Adrenal gland (tissue), 12 donors: Measurements from ENCODE around the gene WDR59. TPM values are rescaled to one million over a fixed set of nuclear protein-coding genes. Genes with fewer than 3 reads are reported as not detected.

Source experiments
- DNase-seq, 7 donors: peaks; one replicate each; pipeline ENCODE4 v3.0.0-alpha.2; 2019 to 2020
- H3K27ac ChIP-seq, 5 donors: fragments of 200-600 bp; sonication (generic) in 4 of 5; 1 replicate in 3 of 5; 2 replicates in 2 of 5; pipeline versions ENCODE4 v1.5.1 to v1.8.0; 2016 to 2020; ENCODE audit warnings: mild to moderate bottlenecking in 1 of 5
- H3K27me3 ChIP-seq: fragments of 200-600 bp; 2 replicates; pipeline ENCODE4 v1.8.0; 2021
- H3K36me3 ChIP-seq, 2 donors: fragments of 200-600 bp; replicated peaks in 1 of 2; 1 replicate in 1 of 2; 2 replicates in 1 of 2; pipeline versions ENCODE4 v1.5.1 to v1.8.0; 2018 to 2022
- H3K4me1 ChIP-seq, 2 donors: fragments of 200-600 bp; replicated peaks in 1 of 2; 1 replicate in 1 of 2; 2 replicates in 1 of 2; pipeline versions ENCODE4 v1.5.1 to v1.8.0; 2018 to 2021
- H3K4me3 ChIP-seq, 4 donors: fragments of 200-600 bp; sonication (generic) in 3 of 4; one replicate each; pipeline ENCODE4 v1.5.1; 2016 to 2018
- H3K9me3 ChIP-seq, 3 donors: fragments of 200-600 bp; sonication (generic) in 1 of 3; replicated peaks in 1 of 3; 1 replicate in 2 of 3; 2 replicates in 1 of 3; pipeline versions ENCODE4 v1.5.1 to v1.8.0; 2016 to 2021
- POLR2A ChIP-seq, 2 donors: fragments of 450-650 bp; IDR thresholded peaks; one replicate each; pipeline ENCODE4 v1.6.1; 2017; ENCODE audit warnings: antibody characterized with exemption in 2 of 2, mild to moderate bottlenecking in 2 of 2, moderate library complexity in 1 of 2
- WGBS, 4 donors: extraction: QIAGEN DNeasy Blood & Tissue Kit in 2 of 4; methylation state at CpG; one replicate each; pipeline versions ENCODE4 v1.1.5 to v1.1.7; 2013 to 2017; 5-methylcytosine and 5-hydroxymethylcytosine counted together
- intact Hi-C, 2 donors: fragments of 100-400 bp; cut with DNase I; formaldehyde crosslinking; loops; one replicate each; pipeline versions ENCODE4 v1.14.1 to v1.15.0; 2022 to 2023
- polyA plus RNA-seq, 3 donors: library from polyadenylated mRNA; stranded (reverse); fragments of 200-250 nt in 2 of 3; fragments of 350-450 nt in 1 of 3; fragmentation: Illumina TruSeq in 1 of 3; extraction: RNeasy Lipid Tissue Mini Kit (QIAGEN cat#74804) in 1 of 3; gene quantifications; one replicate each; pipeline ENCODE4 v1.2.3, GENCODE V29; 2013 to 2014
- total RNA-seq, 9 donors: library from RNA; depleted of rRNA in 4 of 9; stranded (reverse); fragments of >200 nt in 4 of 9; fragments of 120-200 nt in 1 of 9; fragmentation: NEBNext Ultra II Directional in 1 of 9; extraction: Animal tissue kit (Norgen Biotek cat#: 25700) in 1 of 9; gene quantifications; one replicate each; pipeline versions ENCODE4 v1.1.0 to v1.2.4, GENCODE V29; 2013 to 2023
- TF ChIP-seq, protein P1 (sequence below), 6 experiments: fragments of 450-650 bp in 4 of 6; fragments of 200-600 bp in 2 of 6; sonication (generic) in 1 of 6; IDR thresholded peaks; 1 replicate in 5 of 6; 2 replicates in 1 of 6; pipeline versions ENCODE4 v1.5.1 to v1.8.0; 2016 to 2021; ENCODE audit warnings: antibody characterized with exemption in 6 of 6, mild to moderate bottlenecking in 2 of 6, moderate library complexity in 1 of 6
- donor health status: healthy with polysubstance abuse.
- donor health status: Bipolar disorder and iron deficiency.
- donor health status: DM: yes; HTN: yes; CAD: no.
- donor health status: DM: no; HTN: no; CAD: no.
- donor health status: DM: no; HTN: no; CAD: no.
- donor health status: DM: yes; HTN: yes; CAD: no.

The WDR59 gene
- total and polyA plus RNA-seq, 12 donors, result 21.5 to 130 (median 64.1) TPM

- no peaks in the 10 kb centered on the region for H3K36me3 ChIP-seq
- TF ChIP-seq POLR2A (IDR thresholded peaks at IDR 0.05), result no peak
- TF ChIP-seq, protein P1, sequence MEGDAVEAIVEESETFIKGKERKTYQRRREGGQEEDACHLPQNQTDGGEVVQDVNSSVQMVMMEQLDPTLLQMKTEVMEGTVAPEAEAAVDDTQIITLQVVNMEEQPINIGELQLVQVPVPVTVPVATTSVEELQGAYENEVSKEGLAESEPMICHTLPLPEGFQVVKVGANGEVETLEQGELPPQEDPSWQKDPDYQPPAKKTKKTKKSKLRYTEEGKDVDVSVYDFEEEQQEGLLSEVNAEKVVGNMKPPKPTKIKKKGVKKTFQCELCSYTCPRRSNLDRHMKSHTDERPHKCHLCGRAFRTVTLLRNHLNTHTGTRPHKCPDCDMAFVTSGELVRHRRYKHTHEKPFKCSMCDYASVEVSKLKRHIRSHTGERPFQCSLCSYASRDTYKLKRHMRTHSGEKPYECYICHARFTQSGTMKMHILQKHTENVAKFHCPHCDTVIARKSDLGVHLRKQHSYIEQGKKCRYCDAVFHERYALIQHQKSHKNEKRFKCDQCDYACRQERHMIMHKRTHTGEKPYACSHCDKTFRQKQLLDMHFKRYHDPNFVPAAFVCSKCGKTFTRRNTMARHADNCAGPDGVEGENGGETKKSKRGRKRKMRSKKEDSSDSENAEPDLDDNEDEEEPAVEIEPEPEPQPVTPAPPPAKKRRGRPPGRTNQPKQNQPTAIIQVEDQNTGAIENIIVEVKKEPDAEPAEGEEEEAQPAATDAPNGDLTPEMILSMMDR (IDR thresholded peaks at IDR 0.05), result no peak
- no peak overlapping the region for H3K27ac ChIP-seq
- no peaks in the 10 kb centered on the region for H3K9me3 ChIP-seq
- DNase-seq, result no peak
- WGBS, 4 donors, result 28 to 44% (median 39%) methylated on average over 2 of the region's 2 CpGs
- H3K4me1 ChIP-seq, result peaks cover 7 to 8% of the 10 kb centered on the region in 2 donors
- no peak overlapping the region for H3K4me3 ChIP-seq
- H3K27me3 ChIP-seq, result no peaks in the 10 kb centered on the region
- intact Hi-C loops, result no loop called here
These were observed 143.5 kb downstream of the WDR59 start for GRCh38 chr16:74841469-74841868.

DNA sequence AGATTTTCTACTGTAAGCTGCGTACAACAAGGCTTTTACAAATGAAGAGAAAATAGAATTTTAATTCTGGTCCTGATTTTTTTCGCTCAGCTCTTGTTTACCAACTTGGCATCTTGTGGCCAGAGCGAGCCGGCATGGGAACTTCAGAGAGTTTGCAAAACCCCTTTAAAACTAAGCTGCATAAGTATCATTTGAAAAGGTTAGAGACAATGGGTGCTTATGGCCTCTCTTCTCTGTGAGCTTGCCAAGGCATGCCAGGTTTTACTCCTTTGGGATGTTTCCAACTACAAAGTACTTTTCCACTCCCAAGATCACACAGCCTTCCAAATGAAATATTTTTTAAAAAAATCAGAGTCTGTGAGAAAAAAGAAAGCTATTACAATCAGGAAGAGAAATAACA is 147.9 kb downstream of the WDR59 start:
- peak in 3 of 7 donors; percentile 19 to 36 (median 26) for DNase-seq
- Histone ChIP-seq H3K4me3 (no peak overlapping the region), H3K9me3 (no peaks in the 10 kb centered on the region), H3K36me3 (no peaks in the 10 kb centered on the region), H3K27ac (peak overlapping the region in 1 of 5 donors; percentile 55), H3K4me1 (peaks cover 7 to 8% of the 10 kb centered on the region in 2 donors), H3K27me3 (no peaks in the 10 kb centered on the region)
- intact Hi-C loops, result no loop called here
- WGBS, 4 donors, result 53 to 76% (median 56%) methylated on average over 4 of the region's 4 CpGs
- TF ChIP-seq POLR2A (IDR thresholded peaks at IDR 0.05), result no peak
- TF ChIP-seq, protein P1 (IDR thresholded peaks at IDR 0.05), result no peak

DNA sequence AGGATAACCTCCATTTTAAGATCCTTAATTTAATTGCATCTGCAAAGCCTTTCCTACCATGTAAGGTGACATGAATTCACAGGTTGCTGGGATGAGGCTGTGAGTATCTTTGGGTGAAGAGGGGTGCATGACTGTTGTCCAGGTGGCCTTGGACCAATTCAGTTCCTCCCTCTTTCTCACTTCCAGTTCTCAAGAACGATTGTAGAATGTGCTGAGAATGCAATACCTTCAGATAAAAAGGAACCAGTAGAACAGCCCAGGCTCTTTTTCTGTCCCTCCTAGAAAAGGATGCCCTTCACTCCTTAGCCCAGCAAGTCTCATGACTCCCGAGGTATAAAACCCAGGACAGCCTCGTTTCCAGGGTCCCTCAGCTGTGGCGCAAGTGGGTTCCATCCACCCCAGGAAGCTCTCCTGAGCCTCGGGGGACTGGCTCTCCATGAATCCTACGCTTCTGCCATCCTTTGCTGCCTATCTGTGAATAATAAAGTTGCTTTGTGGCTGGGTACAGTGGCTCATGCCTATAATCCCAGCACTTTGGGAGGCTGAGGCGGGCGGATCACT is 148.7 kb downstream of the WDR59 start:
- DNase-seq, result peak in 1 of 7 donors; percentile 13
- no peak overlapping the region for H3K27ac ChIP-seq
- no peaks in the 10 kb centered on the region for H3K9me3 ChIP-seq
- WGBS, 4 donors, result 67 to 84% (median 79%) methylated on average over 4 to 8 of the region's 8 CpGs
- TF ChIP-seq POLR2A (IDR thresholded peaks at IDR 0.05), result no peak
- TF ChIP-seq, protein P1 (IDR thresholded peaks at IDR 0.05), result no peak
- H3K27me3 ChIP-seq, result no peaks in the 10 kb centered on the region
- H3K36me3 ChIP-seq, result no peaks in the 10 kb centered on the region
- intact Hi-C loops, result no loop called here
- H3K4me3 ChIP-seq, result no peak overlapping the region
- H3K4me1 ChIP-seq, result peaks cover 7 to 8% of the 10 kb centered on the region in 2 donors

DNA sequence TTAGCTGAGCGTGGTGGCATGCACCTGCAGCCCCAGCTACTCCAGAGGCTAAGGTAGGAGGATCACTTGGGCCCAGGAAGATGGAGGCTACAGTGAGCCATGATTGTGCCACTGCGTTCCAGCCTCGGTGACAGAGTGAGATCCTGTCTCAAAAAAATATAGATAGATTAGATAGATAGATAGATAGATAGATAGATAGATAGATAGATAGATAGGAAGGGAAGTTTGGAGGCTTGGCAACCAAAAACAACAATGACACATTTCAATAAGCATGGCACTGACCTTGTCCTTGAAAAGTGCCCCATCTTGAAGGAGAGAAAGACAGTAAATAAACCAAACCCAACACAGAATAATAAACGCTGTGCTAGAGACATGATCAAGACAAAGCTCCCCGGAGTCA is 152.7 kb downstream of the WDR59 start:
- intact Hi-C loops, result no loop called here
- no peak for TF ChIP-seq POLR2A (IDR thresholded peaks at IDR 0.05)
- TF ChIP-seq, protein P1 (IDR thresholded peaks at IDR 0.05), result no peak

More for the DNA sequence above, 152.7 kb downstream of the WDR59 start:
- DNase-seq, result peak in 1 of 7 donors; percentile 9
- no peaks in the 10 kb centered on the region for H3K27me3 ChIP-seq
- H3K36me3 ChIP-seq, result no peaks in the 10 kb centered on the region
- H3K4me1 ChIP-seq, result peaks cover 5% of the 10 kb centered on the region in 2 donors
- no peak overlapping the region for H3K27ac ChIP-seq
- WGBS, 4 donors, result 26 to 44% (median 38%) methylated on average over 5 of the region's 5 CpGs
- H3K4me3 ChIP-seq, result no peak overlapping the region
- H3K9me3 ChIP-seq, result peaks cover 0 to 11% (median 0%) of the 10 kb centered on the region in 3 donors
